Activated T-helper 9 cell treated with anti-CD3 and anti-CD28 coated beads, Interleukin-2, amount 50 U/mL, for 16 hours (primary cell): Measurements from ENCODE around the gene RAI14.

ENCODE experiments used
- DNase-seq: peaks from one replicate; pipeline ENCODE4 v3.0.0-alpha.2; 2020; ENCODE audit warnings: low read depth

RAI14 gene

DNA sequence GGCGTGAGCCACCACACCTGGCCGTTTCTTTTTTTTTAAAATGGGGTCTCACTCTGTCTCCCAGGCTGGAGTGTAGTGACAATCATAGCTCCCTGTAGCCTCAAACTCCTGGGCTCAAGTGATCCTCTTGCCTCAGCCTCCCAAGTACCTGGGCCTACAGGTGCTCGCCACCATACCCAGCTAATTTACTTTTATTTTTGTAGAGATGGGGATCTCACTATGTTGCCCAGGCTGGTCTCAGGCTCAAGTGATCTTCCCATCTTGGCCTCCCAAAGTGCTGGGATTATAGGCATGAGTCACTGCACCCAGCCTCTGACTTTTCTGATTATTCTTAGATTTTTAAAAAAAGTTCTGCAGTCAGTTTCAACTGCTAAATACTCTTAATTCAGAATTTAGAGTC, 21.3 kb downstream of the RAI14 start:
- DNase-seq = no peak

DNA sequence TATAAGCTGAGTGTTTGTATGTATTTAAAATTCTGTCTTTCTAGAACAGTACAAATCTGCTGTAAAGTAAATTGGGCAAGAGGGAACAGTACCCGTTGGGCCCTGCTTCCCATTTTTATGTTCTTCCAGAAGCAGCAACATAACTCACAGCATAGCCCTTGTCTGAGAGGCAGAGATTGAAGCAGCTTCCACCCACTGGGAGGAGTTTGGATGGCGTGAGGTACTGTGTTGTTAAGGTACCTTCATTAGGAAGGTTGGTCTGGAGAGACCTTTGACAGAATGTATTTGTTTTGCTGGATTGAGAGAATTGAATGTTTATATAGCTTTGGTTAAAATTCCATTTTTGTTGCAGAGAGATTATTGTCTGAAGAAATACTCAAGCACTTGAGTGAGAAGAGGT, 24.8 kb downstream of the RAI14 start:
- DNase-seq = no peak

DNA sequence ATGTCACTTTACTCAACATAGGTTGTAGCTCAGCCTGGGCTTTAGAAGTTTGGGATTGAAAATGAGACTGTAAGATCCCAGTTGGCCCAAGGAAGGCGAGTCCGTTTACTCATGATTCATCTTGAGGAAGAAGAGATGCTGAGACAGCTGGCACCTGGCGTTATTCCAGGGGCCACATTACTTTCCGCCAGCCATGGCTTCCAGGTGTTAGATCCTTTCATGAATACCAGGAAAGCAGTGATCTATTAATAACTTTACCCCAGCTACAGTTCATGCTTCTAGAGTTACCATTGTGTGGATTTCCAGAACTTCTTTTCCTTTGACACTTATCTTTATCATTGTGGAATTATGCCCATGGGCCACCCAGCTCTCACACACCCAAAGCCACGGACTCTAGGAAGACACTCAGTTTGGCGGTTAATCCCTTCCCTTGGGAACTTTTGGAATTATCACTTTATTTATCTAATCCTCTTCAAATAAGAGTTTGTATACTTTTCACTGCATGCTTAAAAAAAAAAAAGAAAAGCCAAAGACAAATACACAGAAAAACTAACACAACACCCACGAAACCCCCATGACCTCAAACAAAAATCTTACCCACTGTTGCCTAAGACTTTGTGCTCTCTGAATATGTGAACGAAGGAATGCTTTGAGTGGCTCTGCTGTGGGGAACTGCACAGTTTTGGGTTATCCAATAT, 26.9 kb downstream of the RAI14 start:
- no peak for DNase-seq

DNA sequence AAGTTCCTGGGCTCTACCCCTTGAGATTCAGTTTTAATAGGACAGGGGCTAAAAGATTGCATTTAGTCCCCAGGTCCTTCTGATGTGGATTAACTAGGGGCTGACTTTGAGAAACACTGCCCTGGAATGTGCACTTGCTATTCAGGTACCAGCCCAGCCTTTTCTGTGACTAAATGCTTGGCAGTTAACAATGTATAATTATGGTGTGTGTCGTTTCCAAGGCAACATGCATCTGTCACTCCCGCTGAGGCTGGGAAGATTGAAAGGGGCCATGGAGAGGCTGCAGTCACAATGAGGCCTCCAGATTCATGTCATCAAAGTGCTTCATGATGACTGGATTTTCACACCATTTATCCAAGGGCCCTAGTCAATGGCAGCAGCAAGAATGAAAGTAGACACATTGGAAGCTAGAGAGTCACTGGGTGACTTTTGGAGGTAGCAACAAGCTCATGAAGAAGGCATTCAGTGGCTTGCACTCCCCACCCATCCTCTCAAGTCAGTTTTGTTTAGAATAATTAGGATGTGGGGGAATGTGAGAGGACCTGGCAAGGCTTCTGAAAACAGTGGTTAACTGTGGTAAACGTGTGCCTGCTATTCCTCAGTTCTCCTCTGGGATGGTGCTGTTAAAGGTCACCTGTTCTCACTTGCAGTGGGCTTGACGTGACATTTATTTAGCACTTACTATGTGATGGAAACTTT, 28.3 kb downstream of the RAI14 start:
- no peak for DNase-seq

DNA sequence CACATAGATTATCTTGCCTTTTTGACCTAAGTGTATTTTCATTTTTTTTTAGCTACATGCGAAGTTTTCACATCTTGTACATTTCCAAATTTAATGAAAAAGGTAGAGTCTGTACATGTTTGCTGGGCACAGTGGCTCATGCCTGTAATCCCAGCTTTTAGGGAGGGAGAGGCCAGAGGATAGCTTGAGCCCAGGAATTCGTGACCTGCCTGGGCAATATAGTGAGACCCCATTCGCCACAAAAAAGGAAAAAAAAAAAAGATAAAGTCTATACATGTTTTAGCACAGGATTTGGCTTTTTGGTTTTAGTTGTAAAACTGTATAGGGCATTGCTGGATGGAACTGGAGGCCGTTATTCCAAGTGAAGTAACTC, 28.8 kb downstream of the RAI14 start:
- no peak for DNase-seq

DNA sequence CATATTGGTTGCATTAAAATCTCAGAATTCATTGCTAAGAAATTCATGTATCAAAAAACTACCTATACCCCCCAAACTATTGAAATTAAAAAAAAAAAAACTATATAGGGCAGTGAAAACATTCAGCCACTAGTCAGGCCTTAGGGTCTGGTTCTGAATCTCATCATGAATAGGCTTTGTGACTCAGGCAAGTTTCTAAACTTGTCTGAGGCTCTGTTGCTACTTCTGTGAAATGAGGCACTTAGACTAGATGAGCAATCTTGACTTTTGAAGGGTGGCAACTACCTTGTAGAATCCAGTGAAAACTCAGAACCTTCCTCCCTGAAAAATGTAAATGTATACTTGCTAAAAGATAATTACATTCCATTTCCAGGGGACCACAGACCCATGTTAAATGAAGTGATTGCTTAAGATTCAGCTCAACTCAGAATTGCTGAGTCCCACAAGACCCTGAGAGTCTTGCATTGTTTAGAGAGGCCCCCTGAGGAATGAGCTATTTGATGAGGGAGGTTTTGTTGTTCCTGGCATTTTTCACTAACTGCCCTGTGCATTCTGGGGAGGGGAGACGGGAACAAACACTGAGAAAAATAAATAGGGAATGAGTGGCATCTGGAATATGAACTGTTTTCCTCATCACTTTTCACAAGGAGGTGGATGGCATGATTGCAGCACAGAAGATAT, 29.5 kb downstream of the RAI14 start:
- DNase-seq = no peak

DNA sequence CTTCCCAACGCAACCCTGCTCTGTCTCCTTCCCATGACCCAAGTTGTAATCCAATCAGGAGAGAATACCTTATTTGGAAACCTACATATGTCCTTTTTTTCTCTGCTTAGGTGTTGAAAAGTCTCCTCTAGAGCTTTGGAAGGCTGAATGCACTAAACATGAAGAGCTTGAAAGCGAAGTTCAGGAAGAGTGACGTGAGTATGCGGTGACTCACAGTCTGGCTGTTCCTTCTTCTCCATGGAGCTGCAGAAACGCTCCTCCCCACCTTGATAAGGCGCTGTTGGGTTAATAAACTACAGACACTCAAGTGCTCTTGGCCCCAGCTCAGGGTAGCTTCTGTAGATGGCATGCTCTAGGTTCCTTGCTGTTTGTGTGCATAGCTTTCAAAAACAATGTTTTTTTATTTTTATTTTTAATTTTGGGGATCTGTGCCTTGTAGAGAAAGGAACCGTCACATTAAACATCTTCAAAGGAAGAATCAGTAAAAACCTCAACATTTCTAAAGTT, 30.7 kb downstream of the RAI14 start:
- DNase-seq = no peak

DNA sequence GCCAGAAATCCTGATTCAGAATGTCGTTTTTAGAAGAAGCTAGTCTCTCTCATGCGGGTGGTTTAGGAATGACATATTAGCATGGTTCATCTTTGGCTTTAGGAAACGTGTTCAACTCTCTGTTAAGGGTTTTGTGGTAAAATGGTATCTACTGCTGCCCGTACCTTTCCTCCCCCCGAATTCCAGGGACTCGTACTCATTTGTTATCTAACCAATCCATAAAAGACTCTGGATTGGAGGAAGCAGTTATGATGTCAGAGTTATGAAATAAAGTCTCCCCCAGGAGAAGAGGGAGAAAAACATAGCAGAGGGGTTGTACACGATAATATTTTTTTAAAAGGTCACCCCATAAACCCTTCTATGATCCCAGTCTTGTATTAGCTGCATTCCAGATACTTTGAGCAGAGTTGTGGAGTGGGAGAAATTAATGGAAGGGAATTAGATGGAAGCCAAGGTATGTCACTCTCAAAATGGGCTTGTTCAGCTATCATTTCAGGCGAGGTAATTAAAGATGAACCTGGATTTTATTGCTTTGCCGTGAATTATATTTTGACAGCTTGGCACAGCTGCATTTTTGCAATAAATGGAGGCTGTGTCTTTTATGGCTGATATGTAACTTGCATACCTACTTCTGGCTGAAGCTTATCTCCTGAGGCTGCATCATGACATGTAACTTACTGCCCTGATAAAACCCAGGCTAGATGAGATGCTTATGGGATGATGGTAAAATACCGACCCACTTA, 31.3 kb downstream of the RAI14 start:
- DNase-seq = no peak

DNA sequence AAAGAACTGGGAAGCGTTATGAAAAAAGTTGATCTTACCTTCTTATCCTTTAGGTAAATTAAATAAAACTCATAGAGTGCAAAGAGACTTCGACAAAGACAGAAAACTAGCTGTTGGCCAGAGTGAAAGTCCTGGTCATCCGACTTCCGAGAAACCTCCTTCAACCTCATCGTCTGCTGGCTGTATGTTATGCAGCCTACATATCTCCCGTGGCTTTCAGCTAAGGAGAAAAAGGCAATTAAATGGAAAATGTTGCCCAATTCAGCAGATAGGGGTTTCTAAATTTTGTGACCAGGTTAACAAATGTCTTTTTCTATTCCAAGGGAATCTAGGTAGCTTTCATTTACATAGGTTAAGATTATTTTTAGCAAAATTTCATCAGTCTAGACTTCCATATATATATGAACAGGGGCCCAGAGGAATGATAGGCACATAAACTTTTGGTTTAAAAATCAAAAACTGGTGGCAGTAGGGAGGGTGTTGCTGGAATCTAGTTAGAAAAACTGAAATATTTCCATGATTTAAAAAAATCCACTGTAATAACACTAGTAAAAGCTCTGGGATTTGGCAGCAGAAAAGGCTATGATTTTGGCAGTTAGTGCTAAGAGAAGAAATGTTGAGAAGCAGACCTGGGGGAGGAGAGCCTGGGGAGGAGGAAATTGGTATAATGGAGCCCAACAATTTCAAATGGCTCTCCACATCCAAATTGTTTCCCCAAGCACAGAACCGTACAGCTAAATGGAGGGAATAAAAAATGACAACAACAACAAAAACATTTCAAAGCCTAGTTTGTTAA, 32.1 kb downstream of the RAI14 start:
- DNase-seq = no peak

DNA sequence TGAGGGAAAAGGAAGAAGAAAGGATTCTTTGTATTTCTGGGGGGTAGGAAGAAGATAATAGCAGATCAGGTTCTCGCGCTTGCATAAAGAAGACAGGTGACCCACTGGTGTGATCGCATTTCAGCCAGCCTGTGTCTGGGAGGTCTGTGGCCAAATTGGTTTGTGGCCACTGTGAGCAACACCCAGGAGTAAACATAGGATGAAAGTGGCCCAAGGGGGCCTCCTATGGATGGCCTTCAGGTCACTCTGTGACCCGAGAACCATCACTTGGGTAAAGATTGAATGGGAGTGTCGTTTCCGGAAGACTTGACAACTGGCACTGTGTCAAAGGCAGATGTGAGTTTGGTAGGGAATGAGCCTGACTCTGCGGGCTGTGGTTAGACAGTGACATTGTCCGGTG, 34.2 kb downstream of the RAI14 start:
- DNase-seq = no peak

DNA sequence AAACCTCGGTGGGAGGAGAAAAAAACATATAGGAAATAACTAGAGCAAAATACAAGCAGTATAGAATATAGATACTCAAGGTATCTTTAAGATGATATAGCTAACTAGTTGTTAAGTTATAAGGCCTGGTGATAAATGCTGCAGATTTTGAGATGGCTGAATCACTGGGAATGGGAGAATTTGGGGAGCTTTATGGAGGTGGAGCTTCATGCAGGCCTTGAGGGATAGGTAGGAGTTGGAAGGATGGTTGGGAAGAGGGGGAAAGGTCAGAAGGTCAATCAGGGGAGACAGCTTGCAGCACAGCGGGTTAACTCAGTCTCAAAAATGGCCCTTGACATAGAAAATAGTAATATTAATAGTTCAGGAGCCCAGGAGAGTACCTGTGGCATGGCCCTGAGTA, 34.8 kb downstream of the RAI14 start:
- DNase-seq = no peak

DNA sequence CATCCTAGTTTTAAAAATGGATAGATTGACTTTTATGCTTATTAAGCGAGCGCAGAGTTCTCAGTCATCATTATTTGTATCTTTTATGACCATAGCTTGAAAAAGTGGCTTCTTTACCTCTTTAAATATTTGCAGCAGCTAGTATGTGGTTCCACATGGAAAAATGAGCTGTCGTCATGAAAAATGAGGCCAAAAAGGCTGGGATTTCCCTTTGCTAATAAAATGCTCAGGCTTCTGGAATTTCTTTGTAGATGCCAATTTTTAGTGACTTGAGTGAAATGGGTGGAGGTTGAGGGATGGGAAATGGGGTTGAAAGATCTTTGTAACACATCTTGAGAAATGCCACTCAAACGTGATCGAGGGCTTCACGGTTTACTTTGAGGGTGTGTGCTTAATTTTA, 35.2 kb downstream of the RAI14 start:
- DNase-seq = no peak

DNA sequence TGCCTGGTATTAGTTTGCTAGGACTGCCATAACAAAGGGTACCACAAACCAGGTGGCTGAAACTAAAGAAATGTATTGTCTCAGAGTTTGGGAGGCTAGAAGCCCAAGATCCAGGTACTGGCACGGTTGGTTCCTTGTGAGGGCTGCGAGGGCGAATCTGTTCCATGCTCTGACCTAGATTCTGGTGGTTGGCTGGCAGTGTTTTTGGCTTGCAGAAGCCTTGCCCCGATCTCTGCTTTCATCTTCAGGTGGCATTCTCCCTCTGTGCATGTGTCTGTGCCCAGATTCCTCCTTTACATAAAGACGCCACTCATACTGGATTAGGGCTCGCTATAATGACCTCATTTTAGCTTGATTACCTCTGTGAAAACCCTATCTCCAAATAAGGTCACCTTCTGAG, 36.7 kb downstream of the RAI14 start:
- DNase-seq = no peak

DNA sequence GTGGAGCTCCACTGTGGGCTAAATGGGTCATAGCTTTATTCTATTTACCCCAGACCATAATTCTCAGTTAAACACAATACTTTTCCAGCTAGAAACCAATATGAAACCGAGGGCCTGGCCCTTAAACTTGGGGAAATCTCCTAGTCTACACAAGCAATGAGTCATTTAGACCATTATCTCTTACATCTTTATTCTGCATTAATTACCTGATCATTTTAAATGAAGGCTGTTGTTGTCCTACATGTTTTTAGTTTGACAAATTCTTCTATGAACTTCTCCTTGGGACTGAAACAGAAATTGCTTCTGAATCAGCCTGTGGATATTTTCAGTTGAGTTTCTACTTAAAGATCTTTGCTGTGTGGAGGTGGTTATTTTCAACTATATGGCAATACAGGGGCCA, 37.9 kb downstream of the RAI14 start:
- DNase-seq = no peak

DNA sequence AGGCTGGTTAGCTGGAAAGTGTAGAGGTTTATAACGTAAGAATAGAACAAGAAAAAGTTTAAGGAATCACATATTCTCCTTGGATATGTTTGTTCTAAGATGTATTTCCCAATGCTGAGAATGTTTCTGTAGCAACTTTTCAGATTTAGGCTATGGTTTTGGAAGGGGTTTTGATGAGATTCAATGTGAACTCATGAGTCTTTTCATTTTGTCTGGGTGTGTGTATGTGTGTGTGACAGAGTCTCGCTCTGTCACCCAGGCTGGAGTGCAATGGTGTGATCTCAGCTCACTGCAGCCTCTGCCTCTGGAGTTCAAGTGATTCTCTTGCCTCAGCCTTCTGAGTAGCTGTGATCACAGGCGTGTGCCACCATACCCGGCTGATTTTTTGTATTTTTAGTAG, 38.6 kb downstream of the RAI14 start:
- DNase-seq = no peak

DNA sequence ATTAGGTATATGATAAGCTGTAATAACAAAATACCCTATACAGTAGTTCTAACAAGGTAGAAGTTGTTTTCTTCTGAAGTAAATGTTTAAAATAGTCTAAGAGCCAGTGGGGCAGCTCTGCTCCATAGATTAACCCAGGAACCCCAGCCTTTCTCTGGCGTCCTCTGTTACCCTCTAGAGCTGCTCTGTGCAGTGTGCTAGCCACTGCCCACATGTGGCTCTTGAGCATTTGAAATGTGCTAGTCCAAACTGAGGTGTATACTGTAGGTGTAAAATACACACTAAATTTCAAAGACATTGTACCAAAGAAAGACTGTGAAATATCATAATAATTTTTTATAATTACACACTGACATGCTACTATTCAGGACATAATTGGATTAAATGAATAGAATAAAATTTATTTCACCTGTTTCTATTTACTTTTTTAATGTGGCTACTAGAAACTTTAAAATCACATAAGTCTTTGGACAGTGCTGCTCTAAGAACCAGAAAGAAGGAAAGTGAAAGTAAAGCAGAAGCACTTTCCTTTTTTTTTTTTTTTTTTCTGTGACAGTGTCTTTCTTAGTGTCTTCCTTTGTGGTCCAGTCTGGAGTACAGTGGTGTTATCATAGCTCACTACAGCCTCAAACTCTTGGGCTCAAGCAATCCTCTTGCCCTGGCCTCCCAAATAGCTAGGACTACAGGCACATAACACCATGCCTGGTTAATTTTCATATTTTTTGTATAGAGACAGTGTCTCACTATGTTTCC, 39.3 kb downstream of the RAI14 start:
- DNase-seq = no peak

DNA sequence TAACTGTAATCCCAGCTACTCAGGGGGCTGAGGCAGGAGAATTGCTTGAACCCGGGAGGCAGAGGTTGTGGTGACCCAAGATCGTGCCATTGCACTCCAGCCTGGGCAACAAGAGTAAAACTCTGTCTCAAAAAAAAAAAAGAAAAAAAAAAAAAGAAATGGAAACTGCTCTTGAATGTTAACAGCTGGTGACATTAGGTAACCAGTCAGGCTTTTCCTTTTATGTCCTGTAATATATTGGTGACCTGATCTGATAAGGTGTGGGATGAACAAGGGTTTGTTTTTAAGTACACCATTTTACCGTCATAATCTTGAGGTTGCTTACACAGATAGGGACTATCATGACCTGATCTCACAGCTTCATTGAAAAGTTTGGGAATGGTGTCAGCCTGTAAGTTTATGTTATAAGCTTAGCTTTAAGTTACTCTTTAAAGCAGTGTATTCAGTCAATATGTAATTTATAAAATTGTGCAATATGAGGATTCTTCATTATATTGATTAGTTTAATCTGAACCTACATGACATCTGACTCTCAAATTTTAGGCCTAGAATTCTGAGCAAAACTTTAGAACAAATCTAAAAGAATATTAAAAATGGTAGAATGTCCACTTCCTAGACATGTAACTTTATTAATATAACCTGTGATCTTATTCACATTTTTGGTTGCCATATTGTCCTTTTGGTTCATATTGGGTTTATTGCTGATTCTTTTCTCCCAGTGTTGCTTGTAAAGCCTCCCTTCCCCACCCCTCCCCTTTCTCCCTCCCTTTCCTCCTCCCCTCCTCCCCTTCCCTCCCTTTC, 41.4 kb downstream of the RAI14 start:
- DNase-seq = no peak

DNA sequence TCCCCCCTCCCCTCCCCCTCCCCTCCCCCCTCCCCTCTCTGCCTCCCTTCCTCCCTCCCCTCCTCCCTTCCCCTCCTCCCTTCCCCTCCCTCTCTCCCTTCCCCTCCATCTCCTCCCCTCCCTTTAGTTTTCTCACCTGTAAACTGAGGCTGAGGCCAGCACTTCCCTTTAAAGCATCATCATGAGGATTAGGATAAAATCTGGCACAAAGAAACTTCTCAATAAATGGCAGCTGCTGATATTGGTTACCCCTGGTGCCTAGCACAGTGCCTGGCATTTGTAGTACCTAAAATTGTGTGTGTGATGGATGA, 41.9 kb downstream of the RAI14 start:
- no peak for DNase-seq

DNA sequence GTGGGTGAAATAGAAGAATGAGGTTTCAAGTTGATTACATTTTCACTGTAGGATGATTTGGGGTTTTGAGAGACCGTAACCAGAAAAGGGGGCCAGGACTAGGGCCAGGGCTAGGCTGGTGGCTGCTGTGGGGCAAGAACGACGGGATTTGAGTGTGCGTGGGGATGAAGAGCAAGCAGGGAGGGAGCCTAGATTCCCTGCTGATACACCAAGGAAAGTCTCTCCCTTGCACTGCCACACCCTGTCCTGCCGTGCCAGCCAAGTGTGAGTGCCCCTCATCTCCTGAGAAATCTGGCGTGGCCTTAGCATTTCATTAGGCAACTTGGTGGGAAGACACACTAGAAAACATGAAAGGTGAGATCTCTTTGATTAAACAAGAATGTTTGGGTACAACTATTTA, 42.6 kb downstream of the RAI14 start:
- DNase-seq = no peak
